Astrocyte of the spinal cord (primary cell): Measurements from ENCODE around the gene GPR146.

Experiments used
- DNase-seq: peaks from one replicate; pipeline ENCODE4 v3.0.0; 2011; ENCODE audit warnings: low read depth, low spot score
- H3K4me3 ChIP-seq: 2 replicates; pipeline ENCODE4 v1.5.1; 2011; ENCODE audit warnings: low read depth, mild to moderate bottlenecking, low read length, moderate library complexity
- in situ Hi-C: cut with HindIII; loops from 2 replicates; pipeline ENCODE4 v1.10.0; 2017; ENCODE audit warnings: low sequenced_read_pairs
- TF ChIP-seq, protein P1 (sequence below): IDR thresholded peaks from 2 replicates; pipeline ENCODE4 v1.5.1; 2012; ENCODE audit warnings: low read depth, mild to moderate bottlenecking, low read length, inconsistent platforms

GPR146 gene

DNA sequence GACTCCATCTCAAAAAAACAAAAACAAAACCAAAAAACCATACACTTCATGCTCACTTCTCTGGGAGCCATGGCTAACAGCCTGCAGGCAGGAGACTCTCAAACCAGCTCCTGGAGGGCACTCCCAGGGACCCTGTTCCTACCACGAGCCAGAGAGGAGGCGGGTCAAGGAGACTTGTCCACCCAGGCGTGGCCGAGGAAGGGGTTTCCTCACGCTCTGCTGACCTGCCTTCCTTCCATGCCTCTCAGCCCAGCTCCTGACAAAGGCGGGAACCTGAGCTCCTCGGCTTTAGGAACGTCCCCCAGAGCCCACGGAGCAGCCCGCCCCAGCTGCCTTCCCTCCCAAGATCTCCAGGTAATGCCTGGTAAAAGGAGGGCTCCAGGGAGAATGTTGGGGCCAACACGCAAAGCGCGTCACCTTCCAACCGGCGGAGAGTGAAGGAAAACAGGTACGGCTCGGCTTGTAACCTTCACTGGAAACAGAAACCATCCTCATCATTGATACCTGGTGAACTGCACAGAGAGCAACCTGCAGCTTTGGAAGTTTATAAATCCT, 9.5 kb downstream of the GPR146 start:
- in situ Hi-C loops, result no loop called here
- DNase-seq, result no peak
- TF ChIP-seq, protein P1, sequence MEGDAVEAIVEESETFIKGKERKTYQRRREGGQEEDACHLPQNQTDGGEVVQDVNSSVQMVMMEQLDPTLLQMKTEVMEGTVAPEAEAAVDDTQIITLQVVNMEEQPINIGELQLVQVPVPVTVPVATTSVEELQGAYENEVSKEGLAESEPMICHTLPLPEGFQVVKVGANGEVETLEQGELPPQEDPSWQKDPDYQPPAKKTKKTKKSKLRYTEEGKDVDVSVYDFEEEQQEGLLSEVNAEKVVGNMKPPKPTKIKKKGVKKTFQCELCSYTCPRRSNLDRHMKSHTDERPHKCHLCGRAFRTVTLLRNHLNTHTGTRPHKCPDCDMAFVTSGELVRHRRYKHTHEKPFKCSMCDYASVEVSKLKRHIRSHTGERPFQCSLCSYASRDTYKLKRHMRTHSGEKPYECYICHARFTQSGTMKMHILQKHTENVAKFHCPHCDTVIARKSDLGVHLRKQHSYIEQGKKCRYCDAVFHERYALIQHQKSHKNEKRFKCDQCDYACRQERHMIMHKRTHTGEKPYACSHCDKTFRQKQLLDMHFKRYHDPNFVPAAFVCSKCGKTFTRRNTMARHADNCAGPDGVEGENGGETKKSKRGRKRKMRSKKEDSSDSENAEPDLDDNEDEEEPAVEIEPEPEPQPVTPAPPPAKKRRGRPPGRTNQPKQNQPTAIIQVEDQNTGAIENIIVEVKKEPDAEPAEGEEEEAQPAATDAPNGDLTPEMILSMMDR, result no peak
- no peak overlapping the region for H3K4me3 ChIP-seq

DNA sequence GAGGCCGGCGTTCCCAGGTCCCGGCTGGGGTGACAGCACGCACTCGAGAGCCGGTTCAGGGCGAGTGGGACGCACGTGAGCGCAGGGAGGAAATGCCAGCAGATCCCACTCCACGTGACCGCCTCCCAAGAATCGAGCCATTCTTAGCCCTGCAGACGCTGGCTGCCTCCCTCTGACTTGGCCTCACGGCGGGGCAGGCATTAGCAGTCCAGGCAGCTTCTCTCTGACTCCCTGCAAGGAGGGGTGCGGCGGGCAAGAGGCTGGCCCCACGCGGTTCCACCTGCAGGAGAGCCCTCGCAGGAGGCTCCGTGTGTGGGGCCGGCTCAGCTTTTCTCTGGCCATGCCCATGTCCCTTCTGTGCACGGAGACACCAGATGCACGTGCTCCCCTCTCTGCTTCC, 10.1 kb downstream of the GPR146 start:
- in situ Hi-C loops, result no loop called here
- TF ChIP-seq, protein P1, result no peak
- DNase-seq, result no peak
- H3K4me3 ChIP-seq, result no peak overlapping the region

DNA sequence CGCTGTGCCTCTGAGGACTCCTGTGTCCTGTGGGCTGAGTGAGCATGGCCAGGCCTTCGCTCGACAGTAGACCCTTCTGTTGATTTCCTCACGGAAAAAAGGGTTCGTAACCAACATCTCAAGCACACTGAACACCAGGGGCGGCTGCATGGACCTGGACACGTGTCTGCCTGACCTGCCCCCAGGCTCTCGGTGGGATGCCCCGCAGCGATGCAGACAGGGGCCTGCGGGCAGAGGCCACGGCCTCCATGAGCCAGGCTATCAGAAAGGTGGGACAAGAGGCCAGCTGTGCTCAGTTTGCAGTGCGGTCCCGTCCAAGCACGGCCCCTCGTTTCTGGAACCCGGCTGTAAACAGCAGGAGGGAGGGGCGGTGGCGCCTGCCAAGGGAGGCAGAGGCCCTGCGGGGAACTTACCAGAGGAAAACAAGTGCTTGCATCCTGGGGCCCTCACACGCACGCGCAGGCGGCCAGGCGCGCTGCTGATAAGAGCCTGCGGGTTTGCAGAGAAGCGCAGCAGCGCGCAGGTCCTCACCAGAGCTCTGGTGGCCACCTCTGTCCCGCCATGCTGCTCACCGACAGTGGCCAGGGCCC, 10.6 kb downstream of the GPR146 start:
- TF ChIP-seq, protein P1, result no peak
- in situ Hi-C loops, result no loop called here
- H3K4me3 ChIP-seq, result no peak overlapping the region
- peak; percentile 64 for DNase-seq

DNA sequence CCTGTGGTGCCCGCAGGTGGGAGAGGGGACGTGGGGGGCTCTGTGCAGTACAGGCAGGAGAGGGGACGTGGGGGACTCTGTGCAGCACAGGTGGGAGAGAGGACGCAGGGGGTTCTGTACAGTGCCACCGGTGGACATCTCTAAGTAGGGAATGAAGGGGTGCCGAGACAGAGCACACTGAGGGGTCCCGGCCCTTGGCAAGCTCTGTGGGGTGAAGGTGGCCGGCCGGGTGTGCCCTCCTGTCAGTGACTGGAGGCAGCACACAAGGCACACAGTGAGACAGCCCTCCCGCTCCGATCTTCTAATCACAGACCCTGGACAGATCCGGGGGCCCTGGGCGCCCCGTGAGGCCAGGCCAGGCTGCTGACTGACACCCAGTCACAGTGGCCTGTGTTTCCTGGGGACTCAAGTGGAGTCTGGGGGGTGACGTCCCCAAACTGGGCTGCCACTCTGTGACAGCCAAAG, 11.2 kb downstream of the GPR146 start:
- no peak for DNase-seq
- no peak overlapping the region for H3K4me3 ChIP-seq
- in situ Hi-C loops, result no loop called here
- TF ChIP-seq, protein P1, result no peak

GRCh38 chr7:1055956-1056784, 11.8 kb downstream of the GPR146 start:
- DNase-seq, result no peak
- TF ChIP-seq, protein P1, result no peak
- H3K4me3 ChIP-seq, result no peak overlapping the region
- in situ Hi-C loops, result no loop called here

GRCh38 chr7:1056785-1057410, 12.6 kb downstream of the GPR146 start:
- DNase-seq, result no peak
- H3K4me3 ChIP-seq, result no peak overlapping the region
- TF ChIP-seq, protein P1, result no peak
- in situ Hi-C loops, result no loop called here
